B cell (primary cell): ENCODE measurements around the gene SGCD.

ENCODE experiments used
- EZH2 ChIP-seq: IDR thresholded peaks from 2 replicates; pipeline ENCODE4 v1.6.1; 2012; ENCODE audit warnings: borderline replicate concordance, low read depth, mild to moderate bottlenecking, moderate library complexity, low read length; ENCODE audit not compliant: insufficient read depth, poor library complexity, severe bottlenecking
- TF ChIP-seq, protein P1 (sequence below): fragments of 200-600 bp; IDR thresholded peaks from one replicate; pipeline ENCODE4 v1.8.0; 2022; ENCODE audit warnings: antibody characterized with exemption, mild to moderate bottlenecking

DNA sequence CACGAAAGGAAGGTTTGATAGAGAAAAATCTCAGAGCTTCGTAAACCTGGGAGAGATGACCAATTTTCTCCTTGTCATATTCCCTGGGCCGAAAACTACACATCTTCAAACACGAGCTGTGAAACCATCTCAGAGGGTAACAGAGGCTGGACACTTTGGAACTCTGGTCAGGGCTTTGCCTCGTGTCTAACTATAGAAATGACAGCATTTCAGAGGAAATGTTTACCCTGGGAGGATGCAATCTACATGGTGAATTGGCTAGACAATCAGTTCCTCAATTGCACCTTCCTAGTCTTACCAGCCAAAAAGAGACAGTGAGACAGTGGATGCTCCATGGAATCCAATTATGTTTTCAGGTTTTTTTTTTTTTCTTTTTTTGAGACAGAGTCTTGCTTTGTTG, 414.6 kb downstream of the SGCD start:
- no peak for TF ChIP-seq EZH2
- TF ChIP-seq, protein P1, sequence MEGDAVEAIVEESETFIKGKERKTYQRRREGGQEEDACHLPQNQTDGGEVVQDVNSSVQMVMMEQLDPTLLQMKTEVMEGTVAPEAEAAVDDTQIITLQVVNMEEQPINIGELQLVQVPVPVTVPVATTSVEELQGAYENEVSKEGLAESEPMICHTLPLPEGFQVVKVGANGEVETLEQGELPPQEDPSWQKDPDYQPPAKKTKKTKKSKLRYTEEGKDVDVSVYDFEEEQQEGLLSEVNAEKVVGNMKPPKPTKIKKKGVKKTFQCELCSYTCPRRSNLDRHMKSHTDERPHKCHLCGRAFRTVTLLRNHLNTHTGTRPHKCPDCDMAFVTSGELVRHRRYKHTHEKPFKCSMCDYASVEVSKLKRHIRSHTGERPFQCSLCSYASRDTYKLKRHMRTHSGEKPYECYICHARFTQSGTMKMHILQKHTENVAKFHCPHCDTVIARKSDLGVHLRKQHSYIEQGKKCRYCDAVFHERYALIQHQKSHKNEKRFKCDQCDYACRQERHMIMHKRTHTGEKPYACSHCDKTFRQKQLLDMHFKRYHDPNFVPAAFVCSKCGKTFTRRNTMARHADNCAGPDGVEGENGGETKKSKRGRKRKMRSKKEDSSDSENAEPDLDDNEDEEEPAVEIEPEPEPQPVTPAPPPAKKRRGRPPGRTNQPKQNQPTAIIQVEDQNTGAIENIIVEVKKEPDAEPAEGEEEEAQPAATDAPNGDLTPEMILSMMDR = no peak
